Astrocyte of the spinal cord (primary cell): ENCODE data around the gene SLC25A53.
"Not testable (repeated sequence)": the region's sequence is repeated elsewhere in the genome, so short reads cannot be mapped to it uniquely, and the experiment has no call there.

Source experiments
- DNase-seq: peaks from one replicate; pipeline ENCODE4 v3.0.0; 2011; ENCODE audit warnings: low read depth, low spot score
- H3K4me3 ChIP-seq: 2 replicates; pipeline ENCODE4 v1.5.1; 2011; ENCODE audit warnings: low read depth, mild to moderate bottlenecking, low read length, moderate library complexity
- CTCF ChIP-seq: IDR thresholded peaks from 2 replicates; pipeline ENCODE4 v1.5.1; 2012; ENCODE audit warnings: low read depth, mild to moderate bottlenecking, low read length, inconsistent platforms
- in situ Hi-C: cut with HindIII; loops from 2 replicates; pipeline ENCODE4 v1.10.0; 2017; ENCODE audit warnings: low sequenced_read_pairs

SLC25A53 gene

GRCh38 chrX:104084063-104084462, 72.7 kb downstream of the SLC25A53 start:
- in situ Hi-C loops = no loop called here
- DNase-seq = no peak
- no peak overlapping the region for H3K4me3 ChIP-seq
- TF ChIP-seq CTCF = no peak

GRCh38 chrX:104077854-104078253, 79.0 kb downstream of the SLC25A53 start:
- H3K4me3 ChIP-seq, in situ Hi-C loops, DNase-seq: not testable (repeated sequence)

GRCh38 chrX:104075778-104076445, 80.9 kb downstream of the SLC25A53 start, which contains the start of gene TMSB15C:
Gene TMSB15C (minus strand): TSS chrX:104076236.
- H3K4me3 ChIP-seq, in situ Hi-C loops, DNase-seq: not testable (repeated sequence)

GRCh38 chrX:104062636-104063035, 94.2 kb downstream of the SLC25A53 start:
- DNase-seq, H3K4me3 ChIP-seq, in situ Hi-C loops: not testable (repeated sequence)

GRCh38 chrX:104054956-104055355, 101.9 kb downstream of the SLC25A53 start:
- DNase-seq, in situ Hi-C loops, H3K4me3 ChIP-seq: not testable (repeated sequence)
